Kidney (tissue), 14 donors: Measurements from ENCODE around the gene ERC2. TPM values are rescaled to one million over a fixed set of nuclear protein-coding genes. Genes with fewer than 3 reads are reported as not detected.
A peak's percentile ranks its signal among the peaks of the same experiment; 100 is the strongest.

Experiments
- DNase-seq, 5 donors: peaks; one replicate each; pipeline ENCODE4 v3.0.0-alpha.2; 2013 to 2020
- FAIRE-seq: peaks from 2 replicates; lab custom pipeline; 2012; peaks lifted over from hg19 to GRCh38; lab: Jason Lieb, UNC
- H3K27ac ChIP-seq, 2 donors: one replicate each; pipeline ENCODE4 v1.7.0; 2013; ENCODE audit warnings: low read depth in 2 of 2, low read length in 2 of 2, inconsistent platforms in 1 of 2
- H3K27me3 ChIP-seq: one replicate; pipeline ENCODE4 v1.7.1; 2013; ENCODE audit warnings: low read length, inconsistent platforms; ENCODE audit not compliant: control insufficient read depth, insufficient read depth
- H3K36me3 ChIP-seq, 3 donors: one replicate each; pipeline versions ENCODE4 v1.7.0 to v1.7.1; 2013; ENCODE audit warnings: low read length in 3 of 3, control low read depth in 1 of 3, inconsistent platforms in 1 of 3; ENCODE audit not compliant: insufficient read depth in 3 of 3, control insufficient read depth in 2 of 3
- H3K4me1 ChIP-seq, 3 donors: one replicate each; pipeline versions ENCODE4 v1.7.0 to v1.7.1; 2013; ENCODE audit warnings: low read length in 3 of 3, inconsistent platforms in 1 of 3, low read depth in 1 of 3; ENCODE audit not compliant: control insufficient read depth in 2 of 3, insufficient read depth in 2 of 3
- H3K4me3 ChIP-seq, 3 donors: one replicate each; pipeline versions ENCODE4 v1.7.0 to v1.8.1; 2013; ENCODE audit warnings: low read length in 3 of 3, control low read depth in 1 of 3, inconsistent platforms in 1 of 3
- H3K9ac ChIP-seq, 3 donors: one replicate each; pipeline versions ENCODE4 v1.7.0 to v1.7.1; 2013; ENCODE audit warnings: low read length in 3 of 3, control low read depth in 1 of 3, inconsistent platforms in 1 of 3
- H3K9me3 ChIP-seq, 3 donors: one replicate each; pipeline versions ENCODE4 v1.7.0 to v1.7.1; 2013; ENCODE audit warnings: low read length in 3 of 3, control low read depth in 1 of 3, inconsistent platforms in 1 of 3; ENCODE audit not compliant: control insufficient read depth in 2 of 3, insufficient read depth in 1 of 3
- CTCF ChIP-seq: IDR thresholded peaks from 3 replicates; pipeline ENCODE4 v1.5.1; 2012; ENCODE audit warnings: mild to moderate bottlenecking, moderate library complexity, borderline replicate concordance; ENCODE audit not compliant: insufficient read depth; ENCODE audit errors: extremely low read depth
- intact Hi-C: fragments of 100-400 bp; cut with DNase I; formaldehyde crosslinking; loops from one replicate; pipeline ENCODE4 v1.11.1; 2022
- polyA plus RNA-seq: library from polyadenylated mRNA; stranded (reverse); fragments of 350-450 nt; fragmentation: Illumina TruSeq; extraction: RNeasy Lipid Tissue Mini Kit (QIAGEN cat#74804); gene quantifications from one replicate; pipeline ENCODE4 v1.2.3, GENCODE V29; 2014; ENCODE audit warnings: low read depth, low replicate concordance; ENCODE audit not compliant: insufficient read depth
- total RNA-seq: library from RNA; stranded (reverse); fragmentation: NEBNext Ultra II Directional; extraction: Animal tissue kit (Norgen Biotek cat#: 25700); gene quantifications from one replicate; pipeline ENCODE4 v1.2.1, GENCODE V29; 2021
- donor health status: control.
- donor health status: control.
- donor health status: control.
- donor health status: control.
- donor health status: control.
- donor health status: DM: yes; HTN: yes; CAD: no.
- donor health status: Normal renal cell carcinoma (clear cell type).

Gene ERC2
- total and polyA plus RNA-seq, 2 donors from 2014 or later: 0.92 to 3.8 TPM

GRCh38 chr3:55486857-55487380 is 981.3 kb downstream of the ERC2 start, which contains the start of gene WNT5A:
WNT5A (minus strand) TSS chr3:55487306; CDS start chr3:55486985, 321 bp downstream.
- H3K36me3 ChIP-seq: no peaks in the 10 kb centered on the region
- TF ChIP-seq CTCF: no peak
- H3K27me3 ChIP-seq: no peaks in the 10 kb centered on the region
- FAIRE-seq (no peak), DNase-seq (peak; percentile 72 to 85 (median 79))
- no peaks in the 10 kb centered on the region for H3K9me3 ChIP-seq
- peak within 1 kb of the TSS; percentile 51 to 57 (median 55) for H3K9ac ChIP-seq
- peak within 1 kb of the TSS in 1 of 2 donors; percentile 37 for H3K27ac ChIP-seq
- intact Hi-C loops: no loop called here
- H3K4me1 ChIP-seq: peaks cover 0 to 18% (median 4%) of the 10 kb centered on the region in 3 donors
- H3K4me3 ChIP-seq: peak within 1 kb of the TSS; percentile 67 to 78 (median 69)

GRCh38 chr3:55486101-55486856 is 982.0 kb downstream of the ERC2 start:
- peak; percentile 76 to 90 (median 83) for DNase-seq
- Histone ChIP-seq H3K4me1 (peaks cover 0 to 18% (median 4%) of the 10 kb centered on the region in 3 donors), H3K4me3 (peak overlapping the region; percentile 67 to 69 (median 69)), H3K27me3 (no peaks in the 10 kb centered on the region), H3K36me3 (no peaks in the 10 kb centered on the region), H3K9ac (peak overlapping the region; percentile 24 to 57 (median 27)), H3K9me3 (no peaks in the 10 kb centered on the region), H3K27ac (peak overlapping the region in 1 of 2 donors; percentile 37)
- TF ChIP-seq CTCF: no peak
- intact Hi-C loops: no loop called here
- FAIRE-seq: no peak

- Histone ChIP-seq H3K9me3 (no peaks in the 10 kb centered on the region), H3K36me3 (no peaks in the 10 kb centered on the region), H3K27ac (peak overlapping the region in 1 of 2 donors; percentile 59), H3K4me1 (peaks cover 0 to 18% (median 4%) of the 10 kb centered on the region in 3 donors), H3K9ac (peak overlapping the region; percentile 48 to 67 (median 57)), H3K4me3 (peak overlapping the region; percentile 67 to 69 (median 68)), H3K27me3 (no peaks in the 10 kb centered on the region)
- peak; percentile 87 to 96 (median 92) for DNase-seq
- no peak for FAIRE-seq
- TF ChIP-seq CTCF: peak; percentile 79
- intact Hi-C loops: no loop called here
These were observed 983.2 kb downstream of the ERC2 start for GRCh38 chr3:55484801-55485791.
